VCaP (cell line): Measurements from ENCODE around the gene CD40.

ENCODE experiments used
- H3K27ac ChIP-seq: fragments of 450-650 bp; 2 replicates; pipeline ENCODE4 v1.5.1; 2017
- TF ChIP-seq, protein P1 (sequence below): fragments of 450-650 bp; conservative IDR thresholded peaks from 2 replicates; pipeline ENCODE4 v1.5.1; 2017; ENCODE audit warnings: mild to moderate bottlenecking, moderate library complexity

Gene CD40

DNA sequence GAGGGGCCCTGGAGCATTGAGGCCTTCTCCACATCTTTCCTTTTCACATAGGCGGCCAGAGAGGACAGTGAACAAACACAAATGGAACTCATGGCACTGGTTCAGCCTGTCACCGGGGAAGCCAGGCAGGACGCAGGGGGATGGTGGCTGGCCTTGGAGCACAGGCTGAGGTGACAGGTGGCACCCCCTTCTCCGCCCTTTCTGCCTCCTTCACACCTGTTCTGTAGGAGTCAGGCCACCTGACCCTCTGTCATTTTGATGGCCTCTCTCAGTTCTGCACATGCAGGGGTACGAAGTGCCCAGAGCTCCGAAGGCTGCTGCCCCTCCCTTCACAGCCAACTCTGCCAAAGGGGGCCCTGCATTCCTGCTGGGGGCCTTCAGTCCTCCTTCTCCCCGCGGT is 60.8 kb downstream of the CD40 start:
- no peak overlapping the region for H3K27ac ChIP-seq
- TF ChIP-seq, protein P1, sequence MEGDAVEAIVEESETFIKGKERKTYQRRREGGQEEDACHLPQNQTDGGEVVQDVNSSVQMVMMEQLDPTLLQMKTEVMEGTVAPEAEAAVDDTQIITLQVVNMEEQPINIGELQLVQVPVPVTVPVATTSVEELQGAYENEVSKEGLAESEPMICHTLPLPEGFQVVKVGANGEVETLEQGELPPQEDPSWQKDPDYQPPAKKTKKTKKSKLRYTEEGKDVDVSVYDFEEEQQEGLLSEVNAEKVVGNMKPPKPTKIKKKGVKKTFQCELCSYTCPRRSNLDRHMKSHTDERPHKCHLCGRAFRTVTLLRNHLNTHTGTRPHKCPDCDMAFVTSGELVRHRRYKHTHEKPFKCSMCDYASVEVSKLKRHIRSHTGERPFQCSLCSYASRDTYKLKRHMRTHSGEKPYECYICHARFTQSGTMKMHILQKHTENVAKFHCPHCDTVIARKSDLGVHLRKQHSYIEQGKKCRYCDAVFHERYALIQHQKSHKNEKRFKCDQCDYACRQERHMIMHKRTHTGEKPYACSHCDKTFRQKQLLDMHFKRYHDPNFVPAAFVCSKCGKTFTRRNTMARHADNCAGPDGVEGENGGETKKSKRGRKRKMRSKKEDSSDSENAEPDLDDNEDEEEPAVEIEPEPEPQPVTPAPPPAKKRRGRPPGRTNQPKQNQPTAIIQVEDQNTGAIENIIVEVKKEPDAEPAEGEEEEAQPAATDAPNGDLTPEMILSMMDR, result no peak
